WTC11 (cell line): ENCODE measurements around the gene EXOC3L4. TPM values are rescaled to one million over a fixed set of nuclear protein-coding genes. Genes with fewer than 3 reads are reported as not detected.

Source experiments
- ATAC-seq: fragments of 200-7000 bp; cut with Tn5 transposase; 2 replicates; pipeline ENCODE4 v1.10.0; 2021; ENCODE audit warnings: mild to moderate bottlenecking, moderate library complexity
- CTCF ChIA-PET: fragments of 300-600 bp; sonication (Branson Sonifier 250); formaldehyde crosslinking; loops from one replicate; lab custom pipeline; 2021; ENCODE audit warnings: antibody characterized with exemption; lab: Charles Lee
- POLR2A ChIA-PET: fragments of 350-600 bp; sonication (Branson Sonifier 250); formaldehyde crosslinking; loops from one replicate; lab custom pipeline; 2021; ENCODE audit warnings: antibody characterized with exemption; lab: Charles Lee
- DNase-seq: peaks from one replicate; pipeline ENCODE4 v3.0.0; 2021; ENCODE audit warnings: low spot score
- H3K27ac Mint-ChIP-seq: 2 replicates; pipeline ENCODE4 v1.8.0; 2021; ENCODE audit warnings: mixed read lengths
- H3K27me3 Mint-ChIP-seq: 2 replicates; pipeline ENCODE4 v1.8.0; 2021; ENCODE audit warnings: low read depth, mild to moderate bottlenecking, moderate library complexity, mixed read lengths
- H3K36me3 Mint-ChIP-seq: 2 replicates; pipeline ENCODE4 v1.8.0; 2021; ENCODE audit warnings: mixed read lengths
- H3K4me1 Mint-ChIP-seq: 2 replicates; pipeline ENCODE4 v1.8.0; 2022; ENCODE audit warnings: mixed read lengths
- H3K4me3 Mint-ChIP-seq: 2 replicates; pipeline ENCODE4 v1.8.0; 2021; ENCODE audit warnings: mild to moderate bottlenecking, moderate library complexity, mixed read lengths
- H3K9me3 Mint-ChIP-seq: 2 replicates; pipeline ENCODE4 v1.8.0; 2021; ENCODE audit warnings: mixed read lengths
- CREB1 ChIP-seq: sonication (generic); formaldehyde crosslinking; IDR thresholded peaks from 2 replicates; pipeline ENCODE4 v1.8.0; 2023; ENCODE audit warnings: mild to moderate bottlenecking, missing genetic modification reagents
- GTF2I ChIP-seq: fragments of 250-450 bp; sonication (Bioruptor Pico); conservative IDR thresholded peaks from 2 replicates; pipeline ENCODE4 v1.4.0; 2021; ENCODE audit warnings: mild to moderate bottlenecking
- MXD4 ChIP-seq: fragments of 250-450 bp; sonication (Bioruptor Pico); IDR thresholded peaks from 2 replicates; pipeline ENCODE4 v1.8.0; 2021; ENCODE audit warnings: mild to moderate bottlenecking, moderate library complexity, borderline replicate concordance
- NFATC4 ChIP-seq: fragments of 250-450 bp; sonication (Bioruptor Pico); IDR thresholded peaks from 2 replicates; pipeline ENCODE4 v1.9.0; 2021; ENCODE audit warnings: mild to moderate bottlenecking
- NFE2L1 ChIP-seq: sonication (generic); formaldehyde crosslinking; IDR thresholded peaks from 2 replicates; pipeline ENCODE4 v1.8.1; 2023; ENCODE audit warnings: missing genetic modification reagents
- NR2C2 ChIP-seq: sonication (generic); formaldehyde crosslinking; IDR thresholded peaks from 2 replicates; pipeline ENCODE4 v1.8.0; 2022; ENCODE audit warnings: mild to moderate bottlenecking, missing genetic modification reagents
- SP1 ChIP-seq: sonication (generic); formaldehyde crosslinking; conservative IDR thresholded peaks from 2 replicates; pipeline ENCODE4 v1.8.1; 2022; ENCODE audit warnings: missing genetic modification reagents
- ZNF121 ChIP-seq: sonication (generic); formaldehyde crosslinking; IDR thresholded peaks from 2 replicates; pipeline ENCODE4 v1.8.0; 2023; ENCODE audit warnings: missing genetic modification reagents
- total RNA-seq: library from RNA; stranded (reverse); gene quantifications from 3 replicates; pipeline ENCODE4 v1.2.3, GENCODE V29; 2021
- TF ChIP-seq, protein P1 (sequence below): fragments of 250-450 bp; sonication (Bioruptor Pico); IDR thresholded peaks from 2 replicates; pipeline ENCODE4 v1.9.0; 2021; ENCODE audit warnings: moderate library complexity, mild to moderate bottlenecking, inconsistent platforms, borderline replicate concordance
- TF ChIP-seq, protein P2 (sequence below): sonication (generic); formaldehyde crosslinking; IDR thresholded peaks from 2 replicates; pipeline ENCODE4 v1.8.1; 2022; ENCODE audit warnings: low read depth, missing genetic modification reagents, borderline replicate concordance
- TF ChIP-seq, protein P3 (sequence below): fragments of 200-600 bp; IDR thresholded peaks from 2 replicates; pipeline ENCODE4 v1.8.0; 2022; ENCODE audit warnings: antibody characterized with exemption
- TF ChIP-seq, protein P4 (sequence below): sonication (generic); formaldehyde crosslinking; IDR thresholded peaks from 2 replicates; pipeline ENCODE4 v1.8.1; 2023; ENCODE audit warnings: mild to moderate bottlenecking, missing genetic modification reagents, moderate library complexity
- TF ChIP-seq, protein P5 (sequence below): sonication (generic); formaldehyde crosslinking; IDR thresholded peaks from 2 replicates; pipeline ENCODE4 v1.8.1; 2023; ENCODE audit warnings: mild to moderate bottlenecking, missing genetic modification reagents
- TF ChIP-seq, protein P6 (sequence below): sonication (generic); formaldehyde crosslinking; IDR thresholded peaks from 2 replicates; pipeline ENCODE4 v1.8.1; 2023; ENCODE audit warnings: mild to moderate bottlenecking, missing genetic modification reagents, moderate library complexity

The EXOC3L4 gene
- total RNA-seq, 1 experiment from 2014 or later: 0.42 TPM

DNA sequence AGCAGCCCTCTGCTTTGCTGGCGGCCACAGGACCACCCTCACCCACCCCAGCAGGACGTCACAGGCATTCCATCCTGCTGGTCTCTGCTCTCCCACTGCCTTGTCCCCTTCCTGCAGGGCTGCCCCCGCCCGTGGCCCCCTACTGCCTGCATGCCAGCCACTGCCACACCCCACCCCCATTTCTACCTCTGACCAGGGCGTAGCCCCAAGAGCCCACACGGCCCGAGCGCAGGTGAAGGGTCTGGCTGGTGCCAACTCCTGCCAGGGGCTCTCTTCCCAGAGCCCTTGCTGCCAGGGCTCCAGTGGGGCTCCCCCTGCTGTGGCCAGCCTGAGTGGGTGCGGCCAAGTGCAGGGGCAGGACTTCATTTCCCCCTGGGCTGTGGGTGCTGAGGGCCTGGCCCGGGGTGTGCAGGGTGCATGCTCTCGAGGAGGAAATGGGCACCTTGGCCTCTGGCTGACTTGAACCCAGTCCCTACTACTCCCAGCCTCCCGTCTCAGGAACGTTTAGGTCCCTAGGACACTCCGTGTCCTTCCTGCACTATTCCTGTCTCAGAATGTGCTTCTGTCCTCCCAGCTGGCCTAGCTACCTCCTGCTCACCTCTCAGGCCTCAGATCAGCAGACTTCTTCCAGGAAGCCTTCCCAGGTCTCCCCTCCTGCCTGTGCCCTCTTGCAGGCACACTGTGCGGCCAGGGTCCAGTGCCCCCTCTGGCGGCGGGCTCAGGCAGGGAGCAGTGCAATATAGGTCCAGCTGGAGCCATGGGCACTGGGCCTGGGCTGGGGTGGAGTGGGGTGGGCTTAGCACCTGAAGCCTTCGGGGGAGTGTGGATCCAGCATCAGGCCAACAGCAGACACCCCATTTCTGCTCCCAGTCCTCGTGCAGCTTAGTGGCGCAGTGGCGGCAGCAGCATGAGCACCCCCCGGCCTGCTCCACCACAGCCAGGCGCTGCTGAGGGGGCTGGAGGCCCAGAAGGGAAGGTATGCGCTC is 9.1 kb upstream of the EXOC3L4 start:
- Mint-ChIP-seq H3K27ac (no peak overlapping the region), H3K9me3 (no peaks in the 10 kb centered on the region), H3K36me3 (no peaks in the 10 kb centered on the region), H3K4me3 (peak overlapping the region; percentile 49), H3K27me3 (peaks cover 14% of the 10 kb centered on the region), H3K4me1 (no peaks in the 10 kb centered on the region)
- ATAC-seq: peak; percentile 82
- ChIA-PET POLR2A (no interaction called here), CTCF (interaction anchor here (0.6 to 6.7 kb wide), 12 partner anchors 9 to 53 kb away, joined by 3 to 65 read pairs (median 6); partner anchors contain the start of genes EXOC3L4 and TNFAIP2)
- TF ChIP-seq GTF2I (CRISPR knock-in tag) (no peak), NR2C2 (no peak), CREB1 (CRISPR knock-in tag) (no peak), MXD4 (CRISPR knock-in tag) (no peak), NFE2L1 (no peak)
- TF ChIP-seq, protein P1, sequence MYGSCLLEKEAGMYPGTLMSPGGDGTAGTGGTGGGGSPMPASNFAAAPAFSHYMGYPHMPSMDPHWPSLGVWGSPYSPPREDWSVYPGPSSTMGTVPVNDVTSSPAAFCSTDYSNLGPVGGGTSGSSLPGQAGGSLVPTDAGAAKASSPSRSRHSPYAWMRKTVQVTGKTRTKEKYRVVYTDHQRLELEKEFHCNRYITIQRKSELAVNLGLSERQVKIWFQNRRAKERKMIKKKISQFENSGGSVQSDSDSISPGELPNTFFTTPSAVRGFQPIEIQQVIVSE (CRISPR knock-in tag): no peak
- TF ChIP-seq, protein P2, sequence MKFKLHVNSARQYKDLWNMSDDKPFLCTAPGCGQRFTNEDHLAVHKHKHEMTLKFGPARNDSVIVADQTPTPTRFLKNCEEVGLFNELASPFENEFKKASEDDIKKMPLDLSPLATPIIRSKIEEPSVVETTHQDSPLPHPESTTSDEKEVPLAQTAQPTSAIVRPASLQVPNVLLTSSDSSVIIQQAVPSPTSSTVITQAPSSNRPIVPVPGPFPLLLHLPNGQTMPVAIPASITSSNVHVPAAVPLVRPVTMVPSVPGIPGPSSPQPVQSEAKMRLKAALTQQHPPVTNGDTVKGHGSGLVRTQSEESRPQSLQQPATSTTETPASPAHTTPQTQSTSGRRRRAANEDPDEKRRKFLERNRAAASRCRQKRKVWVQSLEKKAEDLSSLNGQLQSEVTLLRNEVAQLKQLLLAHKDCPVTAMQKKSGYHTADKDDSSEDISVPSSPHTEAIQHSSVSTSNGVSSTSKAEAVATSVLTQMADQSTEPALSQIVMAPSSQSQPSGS: no peak
- TF ChIP-seq, protein P3, sequence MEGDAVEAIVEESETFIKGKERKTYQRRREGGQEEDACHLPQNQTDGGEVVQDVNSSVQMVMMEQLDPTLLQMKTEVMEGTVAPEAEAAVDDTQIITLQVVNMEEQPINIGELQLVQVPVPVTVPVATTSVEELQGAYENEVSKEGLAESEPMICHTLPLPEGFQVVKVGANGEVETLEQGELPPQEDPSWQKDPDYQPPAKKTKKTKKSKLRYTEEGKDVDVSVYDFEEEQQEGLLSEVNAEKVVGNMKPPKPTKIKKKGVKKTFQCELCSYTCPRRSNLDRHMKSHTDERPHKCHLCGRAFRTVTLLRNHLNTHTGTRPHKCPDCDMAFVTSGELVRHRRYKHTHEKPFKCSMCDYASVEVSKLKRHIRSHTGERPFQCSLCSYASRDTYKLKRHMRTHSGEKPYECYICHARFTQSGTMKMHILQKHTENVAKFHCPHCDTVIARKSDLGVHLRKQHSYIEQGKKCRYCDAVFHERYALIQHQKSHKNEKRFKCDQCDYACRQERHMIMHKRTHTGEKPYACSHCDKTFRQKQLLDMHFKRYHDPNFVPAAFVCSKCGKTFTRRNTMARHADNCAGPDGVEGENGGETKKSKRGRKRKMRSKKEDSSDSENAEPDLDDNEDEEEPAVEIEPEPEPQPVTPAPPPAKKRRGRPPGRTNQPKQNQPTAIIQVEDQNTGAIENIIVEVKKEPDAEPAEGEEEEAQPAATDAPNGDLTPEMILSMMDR: no peak; the same call in 1 of the 2 replicates
- TF ChIP-seq, protein P4, sequence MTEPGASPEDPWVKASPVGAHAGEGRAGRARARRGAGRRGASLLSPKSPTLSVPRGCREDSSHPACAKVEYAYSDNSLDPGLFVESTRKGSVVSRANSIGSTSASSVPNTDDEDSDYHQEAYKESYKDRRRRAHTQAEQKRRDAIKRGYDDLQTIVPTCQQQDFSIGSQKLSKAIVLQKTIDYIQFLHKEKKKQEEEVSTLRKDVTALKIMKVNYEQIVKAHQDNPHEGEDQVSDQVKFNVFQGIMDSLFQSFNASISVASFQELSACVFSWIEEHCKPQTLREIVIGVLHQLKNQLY (CRISPR knock-in tag): no peak
- DNase-seq: peak; percentile 74

DNA sequence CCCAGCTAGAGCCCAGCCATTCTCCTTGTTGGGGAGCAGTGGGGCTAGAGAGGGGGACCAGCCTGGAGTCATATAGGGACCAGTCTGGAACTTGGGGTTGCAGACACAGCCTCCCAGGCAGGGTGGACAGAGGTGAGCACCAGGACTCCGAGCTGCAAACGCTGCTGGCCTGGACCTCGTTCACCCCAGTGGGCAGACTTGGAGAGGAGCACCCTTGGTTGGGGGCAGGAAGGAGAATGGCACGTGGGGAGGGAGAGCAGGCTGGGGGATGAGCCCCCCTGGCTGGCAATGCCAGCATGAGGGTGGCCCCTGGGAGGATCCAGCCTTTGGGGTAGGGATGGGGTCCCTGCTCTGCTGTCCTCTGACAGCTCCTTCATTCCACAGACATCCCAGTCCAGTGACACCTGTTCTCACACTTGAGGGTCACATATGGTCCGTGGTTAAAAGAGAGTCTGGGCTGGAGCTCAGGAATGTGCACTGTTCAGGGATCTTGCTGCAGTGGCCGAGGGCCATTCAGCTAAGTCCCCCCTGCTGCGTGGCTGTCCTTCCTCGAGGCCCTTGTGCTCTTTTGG is 7.7 kb upstream of the EXOC3L4 start:
- ATAC-seq: no peak
- 0 out of 2 replicates have a peak, but pooled peaks cover 4% of the 10 kb centered on the region for H3K4me1 Mint-ChIP-seq
- CTCF ChIA-PET: interaction anchor here (0.8 to 6.7 kb wide), 7 partner anchors 9 to 55 kb away, joined by 3 to 65 read pairs (median 8); no protein-coding TSS in a partner anchor
- no peak overlapping the region for H3K4me3 Mint-ChIP-seq
- peaks cover 20% of the 10 kb centered on the region for H3K27me3 Mint-ChIP-seq
- no peak overlapping the region for H3K27ac Mint-ChIP-seq
- peak; percentile 80; the same call in 1 of the 2 replicates for TF ChIP-seq ZNF121 (CRISPR knock-in tag)
- no peak for TF ChIP-seq NFATC4 (CRISPR knock-in tag)
- TF ChIP-seq, all 79 proteins: peak for 1
- H3K9me3 Mint-ChIP-seq: no peaks in the 10 kb centered on the region
- POLR2A ChIA-PET: no interaction called here
- DNase-seq: no peak
- no peaks in the 10 kb centered on the region for H3K36me3 Mint-ChIP-seq

DNA sequence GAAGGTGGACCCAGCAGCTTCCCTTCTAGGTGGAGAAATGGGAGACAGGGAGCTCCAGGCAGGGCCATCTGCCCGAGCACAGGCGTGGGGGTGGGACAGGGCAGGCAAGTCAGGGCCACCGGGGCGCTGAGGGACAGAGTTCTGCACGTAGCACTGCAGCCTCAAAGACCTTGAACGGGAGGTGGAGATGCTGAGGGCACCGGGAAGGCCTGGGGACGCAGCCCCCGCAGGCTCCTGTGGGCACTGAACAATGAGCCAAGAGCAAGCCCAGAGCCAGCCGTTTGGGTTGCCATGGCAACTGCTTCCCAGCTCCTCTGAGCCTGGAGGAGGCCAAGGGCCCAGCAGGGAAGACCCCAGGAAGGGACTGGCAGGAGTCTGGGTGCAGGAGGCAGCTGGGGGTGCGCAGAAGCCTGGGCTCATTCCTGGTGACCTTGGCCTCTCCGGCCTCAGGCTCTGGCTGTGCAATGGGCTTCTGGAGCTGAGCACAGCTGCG is 7.1 kb upstream of the EXOC3L4 start:
- H3K36me3 Mint-ChIP-seq: no peaks in the 10 kb centered on the region
- H3K27me3 Mint-ChIP-seq: peaks cover 20% of the 10 kb centered on the region
- CTCF ChIA-PET: interaction anchor here (0.6 to 6.7 kb wide), 7 partner anchors 9 to 54 kb away, joined by 6 to 65 read pairs (median 8); no protein-coding TSS in a partner anchor
- DNase-seq (no peak), ATAC-seq (no peak)
- TF ChIP-seq, protein P5, sequence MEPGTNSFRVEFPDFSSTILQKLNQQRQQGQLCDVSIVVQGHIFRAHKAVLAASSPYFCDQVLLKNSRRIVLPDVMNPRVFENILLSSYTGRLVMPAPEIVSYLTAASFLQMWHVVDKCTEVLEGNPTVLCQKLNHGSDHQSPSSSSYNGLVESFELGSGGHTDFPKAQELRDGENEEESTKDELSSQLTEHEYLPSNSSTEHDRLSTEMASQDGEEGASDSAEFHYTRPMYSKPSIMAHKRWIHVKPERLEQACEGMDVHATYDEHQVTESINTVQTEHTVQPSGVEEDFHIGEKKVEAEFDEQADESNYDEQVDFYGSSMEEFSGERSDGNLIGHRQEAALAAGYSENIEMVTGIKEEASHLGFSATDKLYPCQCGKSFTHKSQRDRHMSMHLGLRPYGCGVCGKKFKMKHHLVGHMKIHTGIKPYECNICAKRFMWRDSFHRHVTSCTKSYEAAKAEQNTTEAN (CRISPR knock-in tag): no peak
- TF ChIP-seq SP1 (CRISPR knock-in tag) (no peak), NFE2L1 (no peak)
- TF ChIP-seq, protein P6, sequence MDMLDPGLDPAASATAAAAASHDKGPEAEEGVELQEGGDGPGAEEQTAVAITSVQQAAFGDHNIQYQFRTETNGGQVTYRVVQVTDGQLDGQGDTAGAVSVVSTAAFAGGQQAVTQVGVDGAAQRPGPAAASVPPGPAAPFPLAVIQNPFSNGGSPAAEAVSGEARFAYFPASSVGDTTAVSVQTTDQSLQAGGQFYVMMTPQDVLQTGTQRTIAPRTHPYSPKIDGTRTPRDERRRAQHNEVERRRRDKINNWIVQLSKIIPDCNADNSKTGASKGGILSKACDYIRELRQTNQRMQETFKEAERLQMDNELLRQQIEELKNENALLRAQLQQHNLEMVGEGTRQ (CRISPR knock-in tag): no peak
- POLR2A ChIA-PET: no interaction called here
- no peak overlapping the region for H3K4me3 Mint-ChIP-seq
- 0 out of 2 replicates have a peak, but pooled peaks cover 4% of the 10 kb centered on the region for H3K4me1 Mint-ChIP-seq
- H3K9me3 Mint-ChIP-seq: no peaks in the 10 kb centered on the region
- H3K27ac Mint-ChIP-seq: no peak overlapping the region
